ENCODE results near the gene PDZD7.

PDZD7 gene

GRCh38 chr10:101022967-101023705, 7.8 kb downstream of the PDZD7 start:
- ChIA-PET CTCF (interaction anchor here (0.6 kb wide), 1 partner anchor 24 kb away, joined by 3 read pairs; no protein-coding TSS in a partner anchor), POLR2A (ENCODE audit: low non-redundant PET) (no interaction called here)
- no peak for TF ChIP-seq CTCF (conservative IDR thresholded peaks at IDR 0.05; ENCODE audit: low read depth)
- DNase-seq (ENCODE audit: low spot score) = no peak
- H3K27ac ChIP-seq = no peak overlapping the region

GRCh38 chr10:101021692-101022251, 9.2 kb downstream of the PDZD7 start:
- POLR2A ChIA-PET (ENCODE audit: low non-redundant PET) = no interaction called here
- no peak for DNase-seq (ENCODE audit: low spot score)
- CTCF ChIA-PET = no interaction called here
- no peak overlapping the region for H3K27ac ChIP-seq
- no peak for TF ChIP-seq CTCF (conservative IDR thresholded peaks at IDR 0.05; ENCODE audit: low read depth)

GRCh38 chr10:101021239-101021638, 9.7 kb downstream of the PDZD7 start:
- ChIA-PET POLR2A (ENCODE audit: low non-redundant PET) (no interaction called here), CTCF (no interaction called here)
- DNase-seq (ENCODE audit: low spot score) = no peak
- H3K27ac ChIP-seq = no peak overlapping the region
- TF ChIP-seq CTCF (conservative IDR thresholded peaks at IDR 0.05; ENCODE audit: low read depth) = no peak

DNA sequence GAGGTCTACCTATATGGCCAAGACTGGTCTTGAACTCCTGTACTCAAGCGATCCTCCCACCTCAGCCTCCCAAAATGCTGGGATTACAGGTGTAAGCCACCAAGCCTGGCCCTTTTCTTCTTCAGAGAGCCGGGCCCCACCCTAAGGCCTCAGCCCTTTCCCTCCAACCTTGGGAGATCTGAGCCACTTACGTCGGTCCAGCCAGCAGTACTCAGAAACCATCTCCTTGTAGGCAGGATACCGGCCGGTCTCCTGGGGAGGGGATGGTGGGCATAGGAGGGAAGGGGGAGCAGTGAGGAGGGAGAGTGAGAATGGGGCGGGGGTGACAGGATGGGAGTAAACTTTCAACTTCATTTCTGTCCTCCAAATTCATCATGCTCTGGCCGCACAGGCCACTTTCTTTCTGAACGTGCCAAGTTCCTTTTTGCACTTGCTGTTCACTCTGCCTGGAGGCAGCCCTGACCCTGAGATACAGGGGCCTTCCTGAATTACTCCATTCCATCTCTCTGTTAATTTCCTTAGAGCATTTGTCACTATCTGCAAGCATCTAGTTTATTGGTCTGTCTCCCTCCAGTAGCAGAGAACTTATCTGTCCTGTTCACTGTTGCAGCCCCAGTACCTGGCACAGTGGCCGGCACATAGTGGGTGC, 10.4 kb downstream of the PDZD7 start:
- no peak overlapping the region for H3K27ac ChIP-seq
- no peak for DNase-seq (ENCODE audit: low spot score)
- TF ChIP-seq CTCF (conservative IDR thresholded peaks at IDR 0.05; ENCODE audit: low read depth) = no peak
- CTCF ChIA-PET = no interaction called here
- POLR2A ChIA-PET (ENCODE audit: low non-redundant PET) = no interaction called here

GRCh38 chr10:101019440-101019703, 11.6 kb downstream of the PDZD7 start:
- CTCF ChIA-PET = interaction anchor here (0.6 to 1.7 kb wide), 13 partner anchors 9 to 735 kb away, joined by 3 to 8 read pairs (median 4); partner anchors contain the start of genes LZTS2, PDZD7 and SFXN3
- TF ChIP-seq CTCF (conservative IDR thresholded peaks at IDR 0.05; ENCODE audit: low read depth) = no peak

DNA sequence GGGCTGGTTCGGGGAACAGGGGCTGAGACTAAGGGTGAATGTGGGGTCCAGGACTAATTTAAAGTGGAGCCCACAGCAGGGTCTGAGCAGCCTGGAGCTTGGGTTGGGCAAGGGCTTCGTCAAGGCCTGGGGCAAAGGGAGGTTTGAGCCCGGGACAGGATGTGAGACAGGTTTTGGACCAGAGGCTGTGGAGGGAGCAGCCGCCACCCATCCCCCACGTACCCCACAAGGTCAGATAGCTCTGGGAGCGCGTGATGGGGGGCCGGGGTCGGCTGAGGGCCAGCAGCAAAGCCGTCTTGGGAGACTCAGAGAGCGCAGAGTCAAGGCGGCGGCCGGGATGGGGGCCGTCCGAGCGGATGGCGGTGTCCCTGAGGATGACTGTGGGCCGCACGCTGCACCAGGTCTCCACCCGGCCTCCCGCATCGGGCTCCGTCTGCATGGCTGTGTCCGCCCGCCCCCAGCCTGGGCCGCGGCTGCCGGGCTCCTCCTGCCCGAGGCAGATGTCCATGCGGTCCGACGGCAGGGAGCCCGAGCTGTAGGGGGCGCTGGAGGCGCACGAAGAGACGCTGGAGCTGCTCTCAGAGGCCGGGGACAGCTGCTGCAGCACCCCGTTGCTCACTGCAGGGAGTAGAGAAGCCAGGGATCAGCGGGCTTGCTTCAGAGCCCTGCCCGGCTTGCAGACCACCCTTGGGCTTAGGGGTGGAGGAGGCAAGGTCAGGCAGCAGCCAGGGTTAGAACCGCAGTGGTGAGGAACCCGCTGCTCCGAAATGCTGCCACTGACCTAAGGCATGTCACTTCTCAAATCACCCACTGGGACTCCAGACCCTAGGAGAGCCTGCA, 12.1 kb downstream of the PDZD7 start:
- ChIA-PET CTCF (interaction anchor here (0.6 to 1.7 kb wide), 16 partner anchors 9 to 348 kb away, joined by 3 to 8 read pairs (median 4); partner anchors contain the start of genes LZTS2, PDZD7 and SFXN3), POLR2A (ENCODE audit: low non-redundant PET) (interaction anchor here (0.6 kb wide), 1 partner anchor 8 kb away, joined by 3 read pairs; no protein-coding TSS in a partner anchor)
- no peak for DNase-seq (ENCODE audit: low spot score)
- TF ChIP-seq CTCF (conservative IDR thresholded peaks at IDR 0.05; ENCODE audit: low read depth) = peak; percentile 62
- no peak overlapping the region for H3K27ac ChIP-seq

More at GRCh38 chr10:101019440-101019703, 11.6 kb downstream of the PDZD7 start:
- POLR2A ChIA-PET (ENCODE audit: low non-redundant PET) = no interaction called here
- DNase-seq (ENCODE audit: low spot score) = no peak
- H3K27ac ChIP-seq = no peak overlapping the region

Data from RWPE1 (cell line).